SHP77 (cell line): ENCODE results near the gene RBPMS2.

Experiments
- DNase-seq, 2 experiments: peaks; one replicate each; lab custom pipeline; 2025; lab: John Stamatoyannopoulos, UW

Gene RBPMS2

DNA sequence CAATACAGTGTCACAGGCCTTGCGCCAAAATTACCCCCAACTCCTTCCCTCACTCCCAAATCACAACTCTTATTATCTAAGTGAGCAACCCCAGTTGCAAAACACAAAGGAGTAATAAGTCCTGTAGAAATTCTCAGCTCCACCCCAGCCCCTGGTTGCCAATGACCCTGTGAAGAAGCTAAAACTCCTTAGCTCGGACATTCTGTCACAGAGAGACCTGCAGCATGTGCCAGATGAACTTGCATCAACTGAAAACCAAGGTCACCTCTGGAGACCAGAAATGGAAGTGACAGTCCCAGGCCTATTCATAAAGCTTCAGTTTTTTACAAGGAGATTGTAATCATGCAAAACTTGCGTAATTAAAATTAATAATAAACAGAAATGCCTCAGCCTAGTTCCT is 55.2 kb downstream of the RBPMS2 start:
- no peak for DNase-seq

- no peak for DNase-seq
Measured at GRCh38 chr15:64717735-64718495, 57.5 kb downstream of the RBPMS2 start.

GRCh38 chr15:64717130-64717529 is 58.3 kb downstream of the RBPMS2 start:
- no peak for DNase-seq

DNA sequence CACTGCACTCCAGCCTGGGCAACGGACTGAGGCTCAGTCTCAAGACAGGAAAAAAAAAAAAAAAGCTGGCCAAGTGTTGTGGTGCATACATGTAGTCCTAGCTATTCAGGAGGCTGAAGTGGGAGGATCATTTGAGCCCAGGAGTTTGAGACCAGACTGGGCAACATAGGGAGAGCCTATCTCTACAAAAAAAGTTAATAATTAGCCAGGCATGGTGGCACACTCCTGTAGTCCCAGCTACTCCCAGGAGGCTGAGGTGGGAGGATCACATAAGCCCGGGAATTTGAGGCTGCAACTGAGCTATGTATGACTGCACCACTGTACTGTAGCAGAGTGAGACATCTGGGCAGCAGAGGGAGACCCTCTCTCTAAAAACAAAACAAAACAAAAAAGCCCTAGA is 58.9 kb downstream of the RBPMS2 start:
- no peak for DNase-seq

DNA sequence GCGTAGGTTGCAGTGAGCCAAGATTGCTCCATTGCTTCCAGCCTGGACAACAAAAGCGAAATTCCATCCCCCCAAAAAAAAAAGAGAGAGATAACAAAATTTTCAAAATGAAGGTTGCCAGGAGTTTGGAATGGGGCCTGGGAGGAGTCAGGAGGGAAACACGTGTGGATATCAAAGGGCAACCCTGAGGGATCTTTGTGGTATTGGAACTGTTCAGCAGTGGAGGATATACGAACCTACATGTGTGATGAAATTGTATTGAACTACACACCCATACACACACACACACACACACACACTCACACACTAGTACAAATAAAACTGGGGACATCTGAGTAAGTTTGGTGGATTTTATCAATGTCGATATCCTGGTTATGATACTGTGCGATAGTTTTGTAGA is 61.8 kb downstream of the RBPMS2 start:
- DNase-seq = no peak

DNA sequence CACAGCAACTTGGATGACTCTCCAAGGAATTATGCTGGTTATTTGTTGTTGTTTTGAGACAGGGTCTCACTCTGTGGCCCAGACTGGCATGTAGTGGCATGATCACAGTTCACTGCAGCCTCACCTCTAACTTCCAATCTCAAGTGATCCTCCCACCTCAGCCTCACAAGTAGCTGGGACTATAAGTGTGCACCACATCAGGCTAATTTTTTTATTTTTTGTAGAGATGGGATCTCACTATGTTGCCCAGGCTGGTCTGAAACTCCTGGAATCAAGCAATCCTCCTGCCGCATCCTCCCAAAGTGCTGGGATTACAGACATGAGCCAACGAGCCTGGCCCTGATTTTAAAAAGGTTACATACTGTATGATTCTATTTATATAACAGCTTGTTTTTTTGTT is 63.0 kb downstream of the RBPMS2 start:
- no peak for DNase-seq

DNA sequence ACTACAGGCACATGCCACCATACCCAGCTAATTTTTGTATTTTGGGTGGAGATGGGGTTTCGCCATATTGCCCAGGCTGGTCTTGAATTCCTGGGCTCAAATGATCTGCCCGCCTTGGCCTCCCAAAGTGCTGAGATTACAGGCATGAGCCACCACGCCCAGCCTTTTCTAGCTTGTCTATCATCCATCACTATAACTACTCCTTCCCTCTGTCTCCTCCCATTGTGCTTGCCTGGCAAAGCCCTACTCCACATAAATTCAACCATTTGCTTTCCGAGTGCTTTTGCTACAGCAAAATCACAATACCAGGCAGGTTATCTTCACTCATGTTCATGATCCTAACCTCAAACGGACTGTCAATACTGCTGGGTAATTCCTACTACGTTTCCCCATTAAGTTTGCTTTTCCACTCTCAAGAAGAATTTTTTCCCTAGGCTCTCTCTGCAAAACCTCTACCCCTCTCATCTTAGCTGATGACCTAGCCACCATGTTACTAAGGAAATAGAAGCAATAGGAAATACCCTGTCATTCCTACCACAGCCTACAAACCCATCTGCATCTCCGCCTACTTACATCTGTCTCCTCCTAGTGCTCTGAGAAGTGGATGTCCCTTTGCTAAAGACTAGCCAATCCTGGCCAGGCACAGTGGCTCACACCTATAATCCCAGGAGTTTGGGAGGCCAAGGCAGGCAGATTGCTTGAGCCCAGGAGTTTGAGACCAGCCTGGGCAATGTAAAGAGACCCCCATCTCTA is 64.5 kb downstream of the RBPMS2 start:
- DNase-seq = no peak

GRCh38 chr15:64706011-64706911 is 69.1 kb downstream of the RBPMS2 start:
- no peak for DNase-seq

GRCh38 chr15:64705006-64705405 is 70.4 kb downstream of the RBPMS2 start:
- DNase-seq = no peak

- DNase-seq = peak; percentile 27 to 30
Measured at GRCh38 chr15:64703632-64703959, 71.8 kb downstream of the RBPMS2 start.

DNA sequence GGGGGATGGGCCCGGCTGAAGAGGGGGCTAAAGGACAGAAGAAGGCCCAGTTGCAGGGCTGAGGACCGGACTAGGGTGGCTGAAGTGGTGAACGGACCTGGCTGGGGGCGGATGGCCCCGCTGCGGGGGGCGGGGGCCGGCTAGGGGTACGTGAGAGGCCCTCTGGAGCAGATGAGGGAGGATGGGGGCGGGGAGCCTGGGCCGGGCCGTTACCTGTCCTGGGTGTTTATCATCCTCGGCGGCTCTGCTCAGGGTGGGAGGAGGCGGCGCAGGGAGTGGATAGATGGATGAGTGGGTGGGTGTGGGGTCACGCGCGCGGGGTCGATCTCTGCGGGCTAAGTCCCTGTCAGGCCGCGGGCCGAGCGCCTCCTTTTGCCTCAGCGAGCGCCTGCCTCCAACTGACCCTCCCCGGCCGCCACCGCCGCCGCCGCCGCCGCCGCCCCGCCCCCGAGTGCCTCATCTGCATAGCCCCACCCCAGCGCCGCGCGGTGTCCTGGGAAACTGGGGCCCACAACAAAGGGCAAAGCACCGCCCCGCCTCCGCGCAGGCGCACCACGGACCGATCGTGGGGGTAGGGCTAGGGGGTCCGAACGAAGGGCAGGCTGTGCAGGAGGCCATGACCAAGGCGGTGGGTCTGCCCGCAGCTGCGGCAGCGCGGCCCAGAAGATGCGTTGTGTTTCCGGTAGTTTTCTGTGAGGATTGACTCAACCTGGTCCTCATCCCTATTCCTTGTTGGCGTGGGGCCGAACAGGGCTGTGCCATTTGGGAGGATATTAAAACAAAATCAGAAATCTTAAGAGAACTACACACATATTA is 72.4 kb downstream of the RBPMS2 start:
- DNase-seq = peak; percentile 94

DNA sequence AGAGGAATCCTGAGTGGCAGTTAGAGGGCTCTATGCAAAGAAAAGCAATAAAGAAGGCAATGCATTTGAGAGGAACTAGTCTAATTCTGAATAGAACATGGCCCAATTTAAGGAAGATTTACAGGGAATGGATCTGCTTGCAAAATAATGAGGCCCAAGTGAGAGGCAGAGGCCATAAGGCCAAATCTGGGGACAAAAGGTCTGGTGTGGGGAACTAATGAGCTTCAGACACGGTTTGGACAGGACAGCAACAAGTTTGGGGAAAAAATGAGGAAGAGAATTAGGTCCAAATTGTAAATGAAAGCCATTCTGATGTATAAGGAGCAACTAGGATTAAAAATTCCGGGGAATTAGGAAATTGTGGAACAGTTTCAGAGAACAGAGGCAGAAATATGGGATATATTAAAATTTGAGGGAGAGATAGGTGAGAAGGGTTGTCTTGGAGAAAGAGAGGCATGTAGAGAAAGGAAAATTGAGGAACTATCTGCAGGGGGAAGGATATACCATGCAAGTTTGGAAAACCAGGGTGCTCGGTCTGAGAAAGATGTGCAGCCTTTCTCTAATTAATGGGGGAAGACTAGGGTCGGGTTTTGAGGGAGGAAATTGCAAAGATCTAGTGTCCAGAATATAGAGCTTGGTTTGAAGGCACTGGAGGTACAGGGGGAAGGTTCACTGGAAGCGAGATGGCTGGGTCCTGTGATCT is 73.8 kb downstream of the RBPMS2 start:
- DNase-seq = no peak

DNA sequence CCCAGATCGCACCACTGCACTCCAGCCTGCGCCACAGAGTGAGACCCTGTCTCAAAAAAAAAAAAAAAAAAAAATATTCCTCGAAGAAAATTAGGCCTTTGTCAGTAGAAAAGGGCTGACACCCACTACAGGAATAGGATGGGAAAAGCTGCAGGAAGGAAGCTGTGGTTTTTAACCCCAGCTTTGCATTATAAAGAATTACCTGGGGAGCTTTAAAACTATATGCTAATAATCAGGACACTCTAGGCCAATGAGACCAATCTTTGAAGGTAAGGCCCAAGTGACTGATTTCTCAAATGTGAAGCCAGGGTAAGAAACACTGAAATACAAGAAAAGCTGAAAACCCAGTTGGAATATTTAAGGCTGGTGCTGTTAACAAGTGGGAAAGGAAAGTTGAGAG is 74.3 kb downstream of the RBPMS2 start:
- DNase-seq = no peak

GRCh38 chr15:64699751-64700388 is 75.5 kb downstream of the RBPMS2 start:
- no peak for DNase-seq

- DNase-seq = no peak
Measured at GRCh38 chr15:64698823-64699222, 76.6 kb downstream of the RBPMS2 start.

GRCh38 chr15:64697911-64698369 is 77.4 kb downstream of the RBPMS2 start:
- DNase-seq = no peak

GRCh38 chr15:64696481-64696880 is 78.9 kb downstream of the RBPMS2 start:
- DNase-seq = no peak

DNA sequence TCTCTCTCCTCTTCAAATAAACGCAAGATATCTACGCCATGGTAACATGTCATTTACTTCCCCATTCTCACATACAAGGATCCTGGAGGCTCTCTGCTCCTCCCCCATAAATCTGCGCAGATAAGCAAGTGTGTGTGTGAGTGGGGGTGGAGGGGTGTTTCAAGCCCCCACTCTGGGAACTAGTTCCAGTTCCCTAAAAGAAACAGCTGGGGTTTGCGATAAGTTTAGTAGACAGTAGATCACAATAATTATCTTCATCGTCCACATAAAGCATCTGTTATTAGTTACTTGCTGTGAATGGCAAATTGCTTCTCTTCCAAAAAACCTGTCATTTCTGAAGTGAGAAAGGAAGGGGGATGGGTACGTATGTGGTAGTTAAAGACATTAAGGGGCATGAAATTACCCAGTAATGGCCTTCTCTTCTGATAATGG is 79.8 kb downstream of the RBPMS2 start:
- no peak for DNase-seq

GRCh38 chr15:64694816-64695215 is 80.6 kb downstream of the RBPMS2 start:
- no peak for DNase-seq

DNA sequence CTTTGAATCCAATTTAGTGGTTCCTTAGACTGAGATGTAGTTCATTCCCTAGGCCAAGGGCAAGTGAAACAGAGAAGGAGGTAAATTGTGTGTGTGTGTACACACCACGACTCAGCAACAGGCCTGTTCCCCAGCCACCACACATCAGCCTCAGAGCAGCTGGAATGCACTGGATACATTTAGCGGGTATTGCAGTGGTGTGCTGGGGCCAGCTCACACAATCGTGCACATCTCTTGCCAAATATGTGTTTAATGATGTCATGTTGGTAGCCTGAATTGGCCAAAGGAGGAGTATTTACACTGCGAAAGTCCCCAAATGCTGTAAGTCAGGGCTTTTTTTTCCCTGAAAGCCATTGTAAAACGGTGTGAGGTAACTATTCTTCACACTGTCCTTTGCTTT is 82.3 kb downstream of the RBPMS2 start:
- peak in 1 of 2 experiments; percentile 19 for DNase-seq
